ENCODE data around the gene RPL37A. TPM values are rescaled to one million over a fixed set of nuclear protein-coding genes. Genes with fewer than 3 reads are reported as not detected.
"Not testable (repeated sequence)": the region's sequence is repeated elsewhere in the genome, so short reads cannot be mapped to it uniquely, and the experiment has no call there.

The RPL37A gene
- total RNA-seq, 1 donor from 2014 or later: 2,809 TPM

GRCh38 chr2:216517447-216518225, 19.0 kb downstream of the RPL37A start:
- DNase-seq (ENCODE audit: low spot score): no peak

DNA sequence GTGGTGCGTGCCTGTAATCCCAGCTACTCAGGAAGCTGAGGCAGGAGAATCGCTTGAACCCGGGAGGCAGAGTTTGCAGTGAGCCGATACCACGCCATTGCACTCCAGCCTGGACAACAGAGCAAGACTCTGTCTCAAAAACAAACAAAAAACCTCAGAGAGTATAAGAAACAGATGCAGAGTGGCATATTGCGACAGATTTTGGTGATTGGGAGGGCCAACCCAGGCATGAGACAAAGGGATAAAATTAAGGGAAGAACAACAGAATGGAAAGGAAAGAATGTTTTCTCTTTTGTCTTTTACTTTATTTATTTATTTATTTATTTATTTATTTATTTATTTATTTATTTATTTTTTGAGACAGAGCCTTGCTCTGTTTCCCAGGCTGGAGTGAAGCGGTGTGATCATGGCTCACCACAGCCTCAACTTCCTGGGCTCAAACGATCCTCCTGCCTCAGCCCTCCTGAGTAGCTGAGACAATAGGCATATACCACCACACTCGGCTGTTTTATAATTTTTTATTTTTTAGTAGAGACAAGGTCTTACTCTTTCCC, 20.0 kb downstream of the RPL37A start:
- DNase-seq (ENCODE audit: low spot score): not testable (repeated sequence)

DNA sequence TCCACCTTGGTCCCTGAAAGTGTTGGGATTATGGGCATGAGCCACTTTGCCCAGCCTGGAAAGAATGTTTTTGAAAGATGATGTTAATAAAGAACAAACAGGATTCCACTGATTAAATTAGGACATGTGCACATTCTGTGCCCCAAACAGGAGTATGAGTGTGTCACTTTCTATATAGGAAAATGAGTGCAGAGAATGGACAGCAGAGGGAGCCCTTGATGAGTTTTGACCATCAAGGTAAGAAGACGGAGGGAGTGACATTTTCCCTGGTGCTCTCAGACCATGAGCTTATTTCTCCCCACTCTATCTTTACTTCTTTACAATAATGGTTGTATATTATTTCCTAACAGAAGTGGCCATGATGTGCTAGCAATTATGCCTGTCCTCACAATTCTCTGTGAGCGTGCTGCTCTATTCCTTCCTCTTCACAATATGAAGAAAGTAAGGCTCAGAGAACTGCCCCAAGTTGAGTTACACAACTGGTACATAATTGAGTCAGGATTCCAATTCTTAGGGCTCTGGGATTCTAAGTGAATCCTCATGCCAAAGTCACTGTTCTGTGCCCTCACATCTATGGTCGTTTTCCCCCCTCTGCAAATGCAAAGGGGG, 20.6 kb downstream of the RPL37A start:
- DNase-seq (ENCODE audit: low spot score): peak; percentile 85

- no peak for DNase-seq (ENCODE audit: low spot score)
These were observed 21.5 kb downstream of the RPL37A start for GRCh38 chr2:216520112-216520511.

DNA sequence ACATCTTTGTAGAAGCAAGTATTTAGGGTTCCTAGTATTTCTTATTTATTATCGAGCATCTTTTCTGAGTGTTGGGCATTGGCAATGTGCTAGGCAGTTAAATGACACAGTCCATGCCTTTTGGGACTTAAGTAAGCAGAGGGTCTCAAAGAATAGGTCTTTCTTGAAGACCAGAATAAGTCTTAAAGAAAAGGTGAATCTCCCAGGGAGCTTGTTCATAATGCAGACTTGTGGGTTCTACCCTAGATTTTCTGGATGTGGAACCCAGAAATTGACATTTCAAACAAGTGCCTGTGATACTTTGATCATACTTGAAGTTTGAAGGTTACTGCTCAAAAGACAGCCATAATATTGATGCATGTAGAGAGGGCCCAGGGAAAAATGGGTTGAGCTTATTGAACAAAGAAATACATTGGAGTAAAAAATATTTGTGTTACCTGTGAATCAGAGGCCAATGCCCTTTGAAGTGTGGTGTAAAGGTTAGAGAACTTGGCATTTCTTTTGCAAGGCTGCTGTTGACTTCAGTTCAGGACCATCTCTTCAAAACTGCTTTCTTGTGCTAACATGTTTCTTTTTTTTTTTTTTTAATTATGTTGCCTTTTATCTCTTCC, 24.4 kb downstream of the RPL37A start:
- no peak for DNase-seq (ENCODE audit: low spot score)

GRCh38 chr2:216525972-216526371, 27.3 kb downstream of the RPL37A start:
- DNase-seq (ENCODE audit: low spot score): no peak

DNA sequence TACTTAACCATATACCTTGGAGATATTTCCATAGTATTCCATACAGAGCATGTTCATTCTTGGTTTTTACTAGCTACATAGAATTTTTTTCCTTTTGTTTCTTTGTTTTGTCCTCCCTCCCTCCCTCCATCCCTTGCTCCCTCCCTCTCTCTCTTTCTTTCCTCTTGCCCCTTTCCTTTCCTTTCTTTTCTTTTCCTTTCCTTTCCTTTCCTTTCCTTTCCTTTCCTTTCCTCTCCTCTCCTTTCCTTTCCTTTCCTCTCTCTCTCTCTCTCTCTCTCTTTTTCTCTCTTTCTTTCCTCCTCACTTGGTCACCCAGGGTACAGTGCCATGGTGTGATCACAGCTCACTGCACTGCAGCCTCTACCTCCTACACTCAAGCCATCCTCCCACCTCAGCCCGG, 28.3 kb downstream of the RPL37A start:
- DNase-seq (ENCODE audit: low spot score): no peak

- no peak for DNase-seq (ENCODE audit: low spot score)
These were observed 29.0 kb downstream of the RPL37A start for GRCh38 chr2:216527600-216527999.

- no peak for DNase-seq (ENCODE audit: low spot score)
These were observed 33.9 kb downstream of the RPL37A start for GRCh38 chr2:216532562-216532961.

- peak; percentile 54 for DNase-seq (ENCODE audit: low spot score)
These were observed 35.0 kb downstream of the RPL37A start for GRCh38 chr2:216533609-216534008.

DNA sequence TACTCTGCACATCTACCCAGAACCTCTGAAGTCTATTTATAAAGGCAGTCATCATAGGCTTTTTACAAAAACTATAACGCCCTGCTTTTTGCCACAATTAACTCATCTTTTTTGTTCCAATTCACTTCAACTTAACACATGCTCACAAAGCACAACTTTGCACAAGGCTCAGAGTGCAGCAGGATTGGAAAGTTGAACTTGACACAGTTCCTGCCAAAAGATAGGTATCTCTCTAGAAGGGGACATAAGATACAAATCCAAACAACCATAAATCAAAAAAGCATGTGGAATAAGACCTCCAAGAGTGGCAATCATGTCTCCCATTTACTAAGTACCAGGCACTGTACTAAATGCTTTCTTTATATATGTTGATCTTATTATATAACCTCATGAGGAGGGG, 36.2 kb downstream of the RPL37A start:
- DNase-seq (ENCODE audit: low spot score): no peak

- peak; percentile 83 for DNase-seq (ENCODE audit: low spot score)
These were observed 36.9 kb downstream of the RPL37A start for GRCh38 chr2:216535454-216535995.

- DNase-seq (ENCODE audit: low spot score): no peak
These were observed 38.1 kb downstream of the RPL37A start for GRCh38 chr2:216536734-216537210.

DNA sequence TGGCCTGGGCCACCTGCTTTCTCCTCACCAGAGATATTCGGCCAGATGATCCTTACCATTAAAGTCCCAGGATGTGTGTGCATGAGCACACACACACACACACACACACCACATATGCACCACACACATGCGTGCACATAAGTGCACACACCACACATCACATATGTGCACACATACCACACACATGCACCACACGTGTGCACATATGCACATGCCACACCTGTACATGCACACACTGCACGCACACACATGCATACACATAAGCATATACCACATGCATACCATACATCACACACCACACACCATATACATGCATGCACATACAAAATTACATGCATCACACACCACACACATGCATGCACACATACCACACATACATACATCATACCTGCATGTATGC, 38.7 kb downstream of the RPL37A start:
- DNase-seq (ENCODE audit: low spot score): no peak

DNA sequence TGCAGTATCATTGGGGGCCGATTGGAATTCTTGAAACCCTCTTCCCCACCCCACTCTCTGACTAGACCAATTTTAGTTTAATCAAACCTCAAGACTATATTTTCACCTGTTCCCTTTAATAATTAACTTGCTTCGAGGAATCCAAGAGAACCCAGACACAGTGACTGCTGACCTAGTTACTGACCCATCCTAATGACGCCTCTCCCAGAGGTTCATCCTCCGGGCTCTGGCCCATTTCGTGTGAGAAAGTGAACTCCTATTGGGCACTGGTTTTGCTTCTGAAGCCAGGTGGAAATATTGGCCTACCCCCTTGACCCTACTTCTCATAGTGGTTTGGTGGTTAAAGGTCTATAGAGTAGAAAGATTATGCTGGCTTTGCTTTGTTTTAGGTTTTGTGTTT, 39.9 kb downstream of the RPL37A start:
- no peak for DNase-seq (ENCODE audit: low spot score)

DNA sequence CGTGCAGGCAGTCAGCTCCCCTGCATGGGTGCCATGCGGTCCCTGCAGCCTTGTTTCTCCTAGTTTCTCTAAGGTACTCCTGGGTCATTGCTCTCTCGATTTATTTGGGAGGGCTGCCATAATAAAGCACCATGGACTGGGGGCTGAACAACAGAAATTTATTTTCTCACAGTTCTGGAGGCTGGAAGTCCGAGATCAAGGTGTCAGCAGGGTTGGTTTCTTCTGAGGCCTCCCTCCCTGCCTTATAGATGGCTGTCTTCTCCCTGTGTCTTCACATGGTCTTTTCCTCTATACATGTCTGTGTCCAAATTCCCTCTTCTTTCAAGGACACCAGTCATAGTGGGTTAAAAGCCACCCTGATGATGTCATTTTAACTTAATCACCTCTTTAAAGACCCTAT, 40.5 kb downstream of the RPL37A start:
- no peak for DNase-seq (ENCODE audit: low spot score)

DNA sequence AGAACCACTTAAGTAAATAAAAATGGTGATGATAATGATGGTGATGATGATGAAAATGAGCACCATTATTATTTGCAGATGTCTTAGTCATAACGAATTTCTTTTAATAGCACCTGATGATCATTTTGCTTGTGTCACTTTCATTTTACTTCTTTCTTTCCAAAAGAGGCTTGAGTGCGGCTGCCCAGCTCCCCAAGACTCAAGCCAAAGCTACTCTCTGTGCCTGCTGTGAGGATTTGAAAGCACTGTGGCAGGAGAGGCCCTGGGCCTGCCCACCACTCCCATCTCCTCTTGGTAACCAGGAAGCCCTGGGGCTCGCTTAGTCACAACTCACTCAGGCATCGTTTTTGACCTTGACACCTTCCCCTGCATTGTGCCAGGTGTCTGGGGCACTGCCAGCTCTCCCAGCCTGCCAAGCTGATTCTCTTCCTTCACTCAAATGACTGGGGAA, 41.2 kb downstream of the RPL37A start:
- DNase-seq (ENCODE audit: low spot score): peak; percentile 81

DNA sequence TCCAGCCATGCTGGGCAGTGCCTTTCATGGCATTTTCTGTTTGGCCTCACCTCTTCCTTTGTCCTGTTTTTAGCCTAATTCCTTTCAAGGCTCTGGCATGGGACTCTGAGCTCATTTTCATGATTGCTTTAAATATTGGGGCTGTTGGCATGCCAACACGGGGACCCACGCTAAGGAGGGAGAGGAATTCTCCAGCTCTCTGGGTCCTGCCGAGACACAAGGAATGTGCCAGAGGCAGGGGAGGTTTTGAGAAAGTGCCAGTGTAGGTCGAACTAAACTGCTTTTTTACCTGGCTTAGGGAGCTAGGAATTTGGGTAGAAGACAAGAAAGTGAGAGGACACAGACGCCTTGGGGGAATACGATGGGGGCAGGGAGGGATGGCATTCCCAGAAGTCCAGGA, 42.3 kb downstream of the RPL37A start:
- DNase-seq (ENCODE audit: low spot score): no peak

- DNase-seq (ENCODE audit: low spot score): no peak
These were observed 42.9 kb downstream of the RPL37A start for GRCh38 chr2:216541505-216541904.

GRCh38 chr2:216545359-216545758, 46.7 kb downstream of the RPL37A start:
- DNase-seq (ENCODE audit: low spot score): no peak

GRCh38 chr2:216546241-216546640, 47.6 kb downstream of the RPL37A start:
- DNase-seq (ENCODE audit: low spot score): no peak
